Endodermal cell (in vitro differentiated cells): ENCODE data around the gene RETREG2. TPM values are rescaled to one million over a fixed set of nuclear protein-coding genes. Genes with fewer than 3 reads are reported as not detected.

Experiments
- DNase-seq: peaks from one replicate; pipeline ENCODE4 v3.0.0-alpha.2; 2017
- H3K27ac ChIP-seq: 2 replicates; pipeline ENCODE4 v1.5.1; 2013; ENCODE audit warnings: mild to moderate bottlenecking, low read depth, low read length, moderate library complexity
- H3K27me3 ChIP-seq: 2 replicates; pipeline ENCODE4 v1.6.1; 2013; ENCODE audit warnings: mild to moderate bottlenecking, low read length, moderate library complexity; ENCODE audit not compliant: insufficient read depth, control insufficient read depth, poor library complexity, severe bottlenecking
- H3K36me3 ChIP-seq: 2 replicates; pipeline ENCODE4 v1.7.0; 2013; ENCODE audit warnings: mild to moderate bottlenecking, low read length, moderate library complexity; ENCODE audit not compliant: control insufficient read depth, insufficient read depth
- H3K4me1 ChIP-seq: one replicate; pipeline ENCODE4 v1.7.0; 2013; ENCODE audit warnings: low read length; ENCODE audit not compliant: control insufficient read depth, insufficient read depth
- H3K4me3 ChIP-seq: 2 replicates; pipeline ENCODE4 v1.5.1; 2013; ENCODE audit warnings: mild to moderate bottlenecking, low read length, moderate library complexity
- H3K9ac ChIP-seq: 2 replicates; pipeline ENCODE4 v1.6.1; 2013; ENCODE audit warnings: mild to moderate bottlenecking, low read length, moderate library complexity; ENCODE audit not compliant: poor library complexity, severe bottlenecking; ENCODE audit errors: extremely low read depth
- H3K9me3 ChIP-seq: 2 replicates; pipeline ENCODE4 v1.6.1; 2013; ENCODE audit warnings: mild to moderate bottlenecking, low read length, moderate library complexity; ENCODE audit not compliant: control insufficient read depth
- H3K27ac Mint-ChIP-seq: 2 replicates; pipeline ENCODE4 v1.8.0; 2020; ENCODE audit warnings: mixed read lengths
- H3K27me3 Mint-ChIP-seq: 2 replicates; pipeline ENCODE4 v1.8.0; 2021; ENCODE audit warnings: mild to moderate bottlenecking, mixed read lengths; ENCODE audit not compliant: insufficient read depth
- H3K36me3 Mint-ChIP-seq: 2 replicates; pipeline ENCODE4 v1.8.0; 2020; ENCODE audit warnings: low read depth, mixed read lengths
- H3K4me1 Mint-ChIP-seq: 2 replicates; pipeline ENCODE4 v1.8.0; 2020; ENCODE audit warnings: mixed read lengths
- H3K4me3 Mint-ChIP-seq: 2 replicates; pipeline ENCODE4 v1.8.0; 2020; ENCODE audit warnings: mild to moderate bottlenecking, moderate library complexity, mixed read lengths
- H3K9me3 Mint-ChIP-seq: 2 replicates; pipeline ENCODE4 v1.8.0; 2020; ENCODE audit warnings: mild to moderate bottlenecking, mixed read lengths
- CTCF ChIP-seq: fragments of 200-600 bp; sonication (generic); conservative IDR thresholded peaks from 2 replicates; pipeline ENCODE4 v1.5.0; 2021; ENCODE audit warnings: antibody characterized with exemption, mild to moderate bottlenecking
- WGBS, 2 experiments: methylation state at CpG; one replicate each; pipeline versions ENCODE4 v1.1.5 to v1.1.7; 2013; ENCODE audit warnings: missing lambda C conversion rate in 2 of 2, mixed read lengths in 1 of 2; ENCODE audit not compliant: insufficient coverage in 1 of 2, insufficient read length in 1 of 2; 5-methylcytosine and 5-hydroxymethylcytosine counted together
- total RNA-seq, 2 donors: library from RNA; stranded (reverse); fragmentation: NEBNext Ultra II Directional in 1 of 2; extraction: Animal tissue kit (Norgen Biotek cat#: 25700) in 1 of 2; gene quantifications; 2 replicates in 1 of 2; 3 replicates in 1 of 2; pipeline ENCODE4 v1.2.1, GENCODE V29; 2021

The RETREG2 gene
- total RNA-seq, 2 donors from 2014 or later: 67.0 to 73.4 TPM

- Mint-ChIP-seq H3K4me1 (peaks cover 24% of the 10 kb centered on the region), H3K27ac (no peak overlapping the region), H3K4me3 (no peak overlapping the region), H3K27me3 (no peaks in the 10 kb centered on the region), H3K9me3 (no peaks in the 10 kb centered on the region), H3K36me3 (peaks cover 10% of the 10 kb centered on the region)
- H3K4me1 ChIP-seq: peaks cover 6% of the 10 kb centered on the region
- H3K9ac ChIP-seq: no peak overlapping the region
- DNase-seq: no peak
- no peaks in the 10 kb centered on the region for H3K9me3 ChIP-seq
- WGBS, 2 experiments: 75 to 80% methylated on average over 4 of the region's 4 CpGs
- H3K27ac ChIP-seq: no peak overlapping the region
- TF ChIP-seq CTCF: no peak
- H3K27me3 ChIP-seq: no peaks in the 10 kb centered on the region
- peak overlapping the region; percentile 21 for H3K4me3 ChIP-seq
- H3K36me3 ChIP-seq: peaks cover 8% of the 10 kb centered on the region
Measured at GRCh38 chr2:219133976-219134375, 44.1 kb upstream of the RETREG2 start.

GRCh38 chr2:219140722-219141121, 37.4 kb upstream of the RETREG2 start:
- 95 to 96% methylated on average over 3 of the region's 3 CpGs for WGBS, 2 experiments
- peaks cover 10% of the 10 kb centered on the region for H3K9me3 ChIP-seq
- no peak for DNase-seq
- H3K36me3 ChIP-seq: peaks cover 50% of the 10 kb centered on the region
- H3K9me3 Mint-ChIP-seq: no peaks in the 10 kb centered on the region
- H3K27me3 Mint-ChIP-seq: no peaks in the 10 kb centered on the region
- H3K36me3 Mint-ChIP-seq: peaks cover 44% of the 10 kb centered on the region
- H3K4me3 ChIP-seq: no peak overlapping the region
- H3K4me1 Mint-ChIP-seq: peaks cover 3% of the 10 kb centered on the region
- no peak overlapping the region for H3K27ac Mint-ChIP-seq
- H3K27me3 ChIP-seq: no peaks in the 10 kb centered on the region
- H3K27ac ChIP-seq: no peak overlapping the region
- no peak for TF ChIP-seq CTCF
- no peak overlapping the region for H3K4me3 Mint-ChIP-seq
- no peaks in the 10 kb centered on the region for H3K4me1 ChIP-seq
- no peak overlapping the region for H3K9ac ChIP-seq

- no peaks in the 10 kb centered on the region for H3K4me1 ChIP-seq
- no peak for TF ChIP-seq CTCF
- no peak overlapping the region for H3K27ac Mint-ChIP-seq
- no peaks in the 10 kb centered on the region for H3K27me3 ChIP-seq
- H3K27ac ChIP-seq: no peak overlapping the region
- no peak overlapping the region for H3K4me3 ChIP-seq
- H3K9ac ChIP-seq: no peak overlapping the region
- H3K9me3 ChIP-seq: peaks cover 10% of the 10 kb centered on the region
- no peaks in the 10 kb centered on the region for H3K27me3 Mint-ChIP-seq
- H3K4me3 Mint-ChIP-seq: no peak overlapping the region
- no peaks in the 10 kb centered on the region for H3K9me3 Mint-ChIP-seq
- no peak for DNase-seq
- peaks cover 56% of the 10 kb centered on the region for H3K36me3 Mint-ChIP-seq
- 94 to 95% methylated on average over 3 to 6 of the region's 6 CpGs for WGBS, 2 experiments
- H3K4me1 Mint-ChIP-seq: peaks cover 3% of the 10 kb centered on the region
- peaks cover 63% of the 10 kb centered on the region for H3K36me3 ChIP-seq
Measured at GRCh38 chr2:219142329-219142728, 35.7 kb upstream of the RETREG2 start.
